GM21515 (cell line): ENCODE results near the gene HIBADH.
"Not testable (repeated sequence)": the region's sequence is repeated elsewhere in the genome, so short reads cannot be mapped to it uniquely, and the experiment has no call there.

Source experiments
- ATAC-seq: cut with Tn5 transposase; IDR thresholded peaks from one replicate; pipeline ENCODE4 v1.9.1; 2021; ENCODE audit not compliant: unreplicated experiment

The HIBADH gene

GRCh38 chr7:27639048-27639447 lies 23.6 kb downstream of the HIBADH start:
- ATAC-seq, result not testable (repeated sequence)

- no peak for ATAC-seq
Observed at GRCh38 chr7:27636326-27637006, 26.2 kb downstream of the HIBADH start.

- ATAC-seq, result no peak
Observed at GRCh38 chr7:27635728-27636127, 27.0 kb downstream of the HIBADH start.

- ATAC-seq, result no peak
Observed at GRCh38 chr7:27634671-27635493, 27.8 kb downstream of the HIBADH start.

- no peak for ATAC-seq
Observed at GRCh38 chr7:27633062-27633461, 29.6 kb downstream of the HIBADH start.

- ATAC-seq, result no peak
Observed at GRCh38 chr7:27631391-27631790, 31.3 kb downstream of the HIBADH start.

- no peak for ATAC-seq
Observed at GRCh38 chr7:27627146-27627545, 35.5 kb downstream of the HIBADH start.

- ATAC-seq, result no peak
Observed at GRCh38 chr7:27619492-27619891, 43.2 kb downstream of the HIBADH start.

- no peak for ATAC-seq
Observed at GRCh38 chr7:27617651-27618381, 44.9 kb downstream of the HIBADH start.

- no peak for ATAC-seq
Observed at GRCh38 chr7:27616914-27617548, 45.7 kb downstream of the HIBADH start.

GRCh38 chr7:27616186-27616491 lies 46.5 kb downstream of the HIBADH start:
- ATAC-seq, result no peak

GRCh38 chr7:27615420-27616185 lies 47.1 kb downstream of the HIBADH start:
- no peak for ATAC-seq

- no peak for ATAC-seq
Observed at GRCh38 chr7:27614095-27614494, 48.6 kb downstream of the HIBADH start.

GRCh38 chr7:27611059-27611458 lies 51.6 kb downstream of the HIBADH start:
- no peak for ATAC-seq

- ATAC-seq, result no peak
Observed at GRCh38 chr7:27608776-27609495, 53.7 kb downstream of the HIBADH start.

- no peak for ATAC-seq
Observed at GRCh38 chr7:27607210-27607606, 55.5 kb downstream of the HIBADH start.

- ATAC-seq, result no peak
Observed at GRCh38 chr7:27606270-27607209, 56.1 kb downstream of the HIBADH start.

- ATAC-seq, result no peak
Observed at GRCh38 chr7:27605689-27606269, 56.9 kb downstream of the HIBADH start.

- no peak for ATAC-seq
Observed at GRCh38 chr7:27605283-27605682, 57.4 kb downstream of the HIBADH start.
